HG03521 (cell line): ENCODE measurements around the gene OSBPL10.
"Not testable (repeated sequence)": the region's sequence is repeated elsewhere in the genome, so short reads cannot be mapped to it uniquely, and the experiment has no call there.

ENCODE experiments used
- ATAC-seq: cut with Tn5 transposase; IDR thresholded peaks from one replicate; pipeline ENCODE4 v1.9.1; 2021; ENCODE audit warnings: mild to moderate bottlenecking, moderate library complexity; ENCODE audit not compliant: unreplicated experiment

OSBPL10 gene

DNA sequence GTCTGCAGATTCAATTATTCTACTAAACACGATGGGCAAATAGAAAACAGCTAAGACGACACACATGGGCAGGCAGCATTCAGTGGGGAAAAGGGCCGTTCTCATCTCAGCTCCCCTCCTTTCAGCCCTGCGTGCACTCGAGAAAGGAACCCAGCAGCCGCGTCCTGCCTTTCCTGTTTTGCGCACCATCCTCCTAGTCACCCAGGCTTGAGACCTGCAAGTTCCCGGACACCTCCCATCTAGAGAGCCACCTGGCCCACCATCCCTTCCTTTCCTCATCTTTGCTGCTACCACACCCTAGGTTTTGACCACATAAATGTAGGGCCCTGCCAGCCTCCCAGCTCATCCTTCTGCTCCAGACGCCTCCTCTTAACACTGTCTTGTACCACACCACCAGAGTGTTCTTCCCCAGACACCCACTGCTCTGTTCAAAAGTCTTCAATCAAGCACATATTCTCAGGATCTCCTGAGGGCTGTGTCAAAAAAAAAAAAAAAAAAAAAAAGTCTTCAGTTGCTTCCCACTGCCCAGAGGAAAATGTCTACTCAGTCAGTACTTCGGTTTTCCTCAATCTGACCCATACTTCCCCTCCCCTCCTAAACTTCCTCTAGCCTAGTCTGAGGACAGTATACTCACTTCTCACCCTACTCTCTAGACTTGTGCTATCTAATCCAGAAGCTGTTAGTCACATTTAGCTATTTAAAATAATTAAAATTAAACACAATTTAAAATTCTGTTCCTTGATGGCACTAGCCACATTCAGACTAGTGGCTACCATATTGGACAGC, 266.4 kb downstream of the OSBPL10 start:
- no peak for ATAC-seq

DNA sequence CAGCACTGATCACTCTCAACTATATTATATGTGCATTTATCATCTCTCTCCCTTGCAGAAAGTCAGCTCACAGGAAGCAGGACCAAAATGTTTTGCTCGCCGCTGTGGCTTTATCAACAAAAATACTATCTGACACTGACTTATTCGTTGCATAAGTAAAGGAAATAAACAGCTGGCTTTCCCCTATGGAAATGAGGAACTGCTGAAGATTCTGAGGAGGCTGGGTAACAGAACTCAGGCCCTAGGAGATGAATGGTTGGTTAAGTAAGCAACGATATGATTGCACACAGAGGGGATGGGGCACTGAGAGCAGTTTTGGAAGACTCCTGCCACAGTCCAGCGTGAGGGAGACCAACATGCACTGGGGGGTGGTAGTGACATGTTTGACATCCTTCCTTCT, 267.2 kb downstream of the OSBPL10 start:
- ATAC-seq: no peak

GRCh38 chr3:31710123-31710803, 270.8 kb downstream of the OSBPL10 start:
- ATAC-seq: no peak

- ATAC-seq: no peak
Observed at GRCh38 chr3:31709526-31709925, 271.5 kb downstream of the OSBPL10 start.

- ATAC-seq: no peak
Observed at GRCh38 chr3:31709005-31709404, 272.1 kb downstream of the OSBPL10 start.

- no peak for ATAC-seq
Observed at GRCh38 chr3:31707286-31707685, 273.8 kb downstream of the OSBPL10 start.

DNA sequence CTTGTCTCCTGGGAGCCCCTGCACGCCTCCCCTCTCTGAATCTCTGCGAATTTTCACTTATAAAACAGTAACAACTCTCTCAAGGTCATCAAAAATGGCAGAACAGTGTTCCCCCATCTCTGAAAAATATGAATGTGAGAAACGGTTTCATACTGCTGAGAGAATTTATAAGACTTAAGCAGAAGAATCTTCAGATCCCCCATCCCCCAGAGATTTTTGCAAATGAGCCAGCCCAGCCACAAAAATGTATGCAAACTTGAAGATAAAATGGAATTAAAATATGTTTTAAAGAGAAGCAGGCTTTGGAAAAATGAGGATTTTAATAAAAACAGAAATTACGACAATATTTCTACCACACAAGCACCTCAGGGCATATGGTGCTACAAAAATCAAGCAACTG, 275.3 kb downstream of the OSBPL10 start:
- no peak for ATAC-seq

- ATAC-seq: no peak
Observed at GRCh38 chr3:31704591-31705179, 276.4 kb downstream of the OSBPL10 start.

DNA sequence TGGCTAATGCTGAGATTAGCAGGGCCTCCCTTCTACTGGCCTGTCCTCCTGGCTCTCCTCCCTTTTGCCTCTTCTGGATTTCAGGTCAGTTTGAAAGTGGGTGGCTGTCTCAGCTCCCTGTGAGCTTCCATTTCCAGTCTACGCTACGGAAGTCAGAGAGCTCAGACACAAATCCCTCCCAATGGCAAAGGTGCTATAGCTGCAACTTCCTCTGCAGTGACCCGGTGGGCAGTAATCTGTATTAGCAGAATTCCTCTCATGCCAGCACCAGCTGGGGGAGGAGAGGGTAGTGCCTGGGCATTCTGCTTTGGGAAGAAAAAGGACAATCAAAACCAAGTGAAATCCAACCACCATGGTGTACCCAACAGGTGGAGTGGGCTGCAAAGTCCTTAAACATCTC, 276.9 kb downstream of the OSBPL10 start:
- no peak for ATAC-seq

DNA sequence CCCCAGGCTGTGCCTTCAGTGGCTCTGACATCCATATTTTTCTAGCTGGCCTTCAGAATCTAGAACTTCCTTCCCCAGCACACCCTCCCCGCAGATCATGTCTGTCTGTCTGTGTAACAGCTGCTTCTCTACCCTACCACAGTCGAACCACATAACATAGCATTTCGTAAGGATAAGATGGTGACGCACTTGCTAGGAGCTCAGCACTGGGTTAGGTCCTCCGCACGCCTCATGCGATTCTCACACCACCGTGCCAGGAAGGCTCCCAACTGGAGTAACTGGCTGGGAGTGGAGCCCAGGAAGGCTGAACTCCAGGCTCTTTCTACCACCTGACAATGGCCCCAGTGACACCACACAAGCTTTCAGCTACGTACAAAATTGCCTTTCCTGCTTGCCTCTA, 279.8 kb downstream of the OSBPL10 start:
- no peak for ATAC-seq

GRCh38 chr3:31699309-31699953, 281.6 kb downstream of the OSBPL10 start:
- no peak for ATAC-seq

GRCh38 chr3:31696815-31697548, 284.1 kb downstream of the OSBPL10 start:
- no peak for ATAC-seq

DNA sequence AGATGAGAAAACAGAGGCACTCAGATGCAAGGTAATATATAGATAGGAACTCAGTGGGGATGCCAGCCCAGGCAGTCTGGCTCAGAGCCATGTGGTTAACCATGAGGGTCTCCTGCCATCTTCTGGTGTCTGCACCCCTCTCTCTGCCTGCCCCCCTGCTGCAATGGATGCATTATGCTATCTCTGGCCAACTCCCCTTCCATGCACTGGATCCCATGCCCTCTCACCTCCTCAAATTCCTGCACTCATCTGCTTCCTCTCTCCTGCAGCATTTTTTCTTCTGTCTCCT, 285.1 kb downstream of the OSBPL10 start:
- ATAC-seq: no peak

DNA sequence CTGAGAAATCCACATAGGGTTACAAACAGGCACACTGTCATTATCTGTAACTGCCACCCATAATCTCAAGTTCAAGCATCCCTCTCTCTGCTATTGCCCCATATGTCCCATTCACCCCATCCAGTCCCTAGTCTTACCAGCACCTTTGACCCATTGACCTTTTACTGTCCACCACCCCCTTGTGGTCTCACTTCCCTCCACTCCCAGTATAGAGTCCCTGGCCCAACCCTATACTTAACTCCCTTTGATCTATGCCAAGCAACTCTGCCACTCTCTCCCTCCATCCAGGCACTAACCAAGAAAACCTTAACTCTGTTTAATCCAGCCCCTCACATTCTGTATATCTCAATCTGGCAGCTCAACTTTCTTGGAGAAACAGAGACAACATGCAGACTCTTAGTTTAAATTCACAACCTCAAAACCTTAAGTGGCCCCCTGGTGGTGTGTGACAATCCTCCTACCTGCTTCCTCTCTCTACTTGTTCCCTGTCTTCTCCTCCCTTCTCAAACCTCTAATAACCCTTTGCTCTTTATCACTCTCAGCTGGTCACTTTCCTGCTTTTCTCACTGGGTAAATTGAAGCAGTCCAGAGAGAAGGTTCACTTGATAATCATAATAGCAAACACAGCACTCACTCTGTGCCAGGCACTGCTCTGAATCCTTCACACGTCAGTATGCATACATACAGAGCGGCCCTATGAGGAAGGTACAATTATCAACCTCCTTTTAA, 285.6 kb downstream of the OSBPL10 start:
- ATAC-seq: no peak

GRCh38 chr3:31693346-31693745, 287.7 kb downstream of the OSBPL10 start:
- no peak for ATAC-seq

DNA sequence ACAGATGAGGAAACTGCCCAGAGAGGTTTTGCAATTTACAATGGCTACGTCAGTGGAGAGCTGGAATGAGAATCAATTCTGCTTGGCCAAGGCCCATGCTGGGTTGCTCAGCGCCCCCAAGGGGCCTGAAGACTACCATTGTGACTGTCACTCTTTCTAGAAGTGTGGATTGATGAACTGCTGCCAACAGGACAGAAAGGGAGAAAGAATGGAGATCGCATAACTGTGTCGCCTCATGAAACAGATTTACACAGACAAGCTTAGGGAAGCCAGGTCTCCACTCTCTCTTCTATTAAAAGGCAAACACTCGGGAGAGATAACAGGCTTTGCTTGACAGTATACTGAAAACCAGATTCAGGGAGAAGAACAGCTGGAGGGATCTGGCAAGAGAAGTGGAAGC, 288.3 kb downstream of the OSBPL10 start:
- no peak for ATAC-seq

GRCh38 chr3:31690771-31691170, 290.3 kb downstream of the OSBPL10 start:
- no peak for ATAC-seq

GRCh38 chr3:31689523-31689922, 291.5 kb downstream of the OSBPL10 start:
- not testable (repeated sequence) for ATAC-seq

DNA sequence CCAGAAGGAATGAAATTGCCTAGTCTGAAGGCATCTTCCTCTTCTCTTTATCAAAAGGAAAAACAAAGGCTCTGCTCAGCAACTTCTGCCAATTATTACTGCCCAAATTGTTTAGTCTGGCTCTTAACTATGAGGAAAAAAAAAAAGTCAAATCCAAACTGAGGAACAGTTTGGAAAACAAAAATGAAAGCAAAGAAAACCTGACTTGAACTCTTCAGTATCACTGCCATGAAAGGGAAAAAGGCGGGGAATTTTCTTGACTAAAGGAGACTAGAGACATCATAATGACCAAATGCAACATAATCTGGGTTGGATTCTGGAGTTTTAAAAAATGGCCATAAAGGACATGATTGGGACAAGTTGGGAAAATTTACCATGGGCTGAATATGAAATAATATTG, 292.1 kb downstream of the OSBPL10 start:
- ATAC-seq: no peak

DNA sequence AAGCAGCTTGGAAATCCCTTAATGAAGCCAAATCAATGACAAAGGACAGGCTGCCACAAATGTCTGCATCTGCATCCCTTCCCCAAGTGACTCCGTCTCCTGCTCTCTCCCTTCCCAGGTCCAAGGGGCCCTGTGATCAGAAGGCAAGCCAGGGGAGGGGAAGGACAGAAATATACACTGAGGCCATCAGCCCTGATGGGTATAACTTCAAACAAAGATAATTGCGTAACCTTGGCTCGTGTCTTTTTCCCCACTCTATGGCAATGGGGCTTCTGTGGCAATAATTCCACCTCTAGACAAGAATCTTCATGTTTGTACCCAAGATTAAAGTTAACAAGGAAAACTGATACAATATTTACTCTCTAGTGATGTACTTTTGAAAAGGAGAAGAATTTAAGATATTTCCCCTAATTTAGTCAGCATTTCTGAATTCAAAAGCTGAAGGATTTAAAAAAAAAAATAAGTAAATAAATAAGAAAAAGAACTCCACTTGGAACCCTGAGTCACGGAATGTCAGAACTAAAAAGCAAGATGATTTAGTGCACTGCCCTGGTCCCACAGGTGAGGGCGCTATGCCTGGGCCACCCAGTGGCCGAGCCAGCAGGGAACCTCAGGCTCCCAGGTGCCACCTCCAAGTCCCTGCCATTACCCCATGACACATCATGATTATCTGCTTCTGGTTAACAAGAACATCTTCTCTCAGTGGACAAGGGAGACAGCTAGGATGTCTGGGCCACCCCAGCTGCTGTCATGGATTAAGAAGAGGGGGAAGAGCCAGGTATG, 293.9 kb downstream of the OSBPL10 start:
- ATAC-seq: no peak
